ENCODE results near the gene OR1D2.

OR1D2 gene

DNA sequence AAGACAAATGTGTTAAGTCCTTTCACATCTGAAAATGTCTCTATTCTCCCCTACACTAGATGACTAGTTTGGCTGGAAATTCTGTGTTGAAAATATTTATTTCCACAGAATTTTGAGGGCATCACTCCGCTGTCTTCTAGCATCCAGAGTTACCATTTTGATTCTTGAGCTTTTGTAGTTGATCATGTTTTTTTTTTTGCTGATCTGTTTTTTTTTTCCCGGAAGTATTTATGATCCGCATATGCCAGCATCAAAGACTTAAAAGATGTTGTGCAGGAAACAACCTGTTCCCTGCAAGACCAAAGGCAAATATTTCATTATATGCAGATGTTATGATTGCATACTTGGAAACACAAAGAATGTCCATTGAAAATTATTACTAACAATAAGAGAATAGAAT is 57.5 kb downstream of the OR1D2 start:
- WGBS (ENCODE audit: insufficient coverage, insufficient read length) = no CpG with 5 or more reads among the region's 3 CpGs
- no peaks in the 10 kb centered on the region; the same call in 1 of the 2 replicates for H3K9me3 ChIP-seq (ENCODE audit: control insufficient read depth, insufficient read depth, low read length)
- no peak overlapping the region for H3K4me3 ChIP-seq (ENCODE audit: low read length)
- DNase-seq (ENCODE audit: low read depth, low spot score) = no peak
- no peaks in the 10 kb centered on the region for H3K27me3 ChIP-seq (ENCODE audit: control insufficient read depth, insufficient read depth, low read length)
- no peak overlapping the region for H3K27ac ChIP-seq (ENCODE audit: low read length)
- no peaks in the 10 kb centered on the region for H3K4me1 ChIP-seq (ENCODE audit: control insufficient read depth, insufficient read depth, low read length)
- H3K36me3 ChIP-seq (ENCODE audit: control insufficient read depth, insufficient read depth, low read length) = no peaks in the 10 kb centered on the region

DNA sequence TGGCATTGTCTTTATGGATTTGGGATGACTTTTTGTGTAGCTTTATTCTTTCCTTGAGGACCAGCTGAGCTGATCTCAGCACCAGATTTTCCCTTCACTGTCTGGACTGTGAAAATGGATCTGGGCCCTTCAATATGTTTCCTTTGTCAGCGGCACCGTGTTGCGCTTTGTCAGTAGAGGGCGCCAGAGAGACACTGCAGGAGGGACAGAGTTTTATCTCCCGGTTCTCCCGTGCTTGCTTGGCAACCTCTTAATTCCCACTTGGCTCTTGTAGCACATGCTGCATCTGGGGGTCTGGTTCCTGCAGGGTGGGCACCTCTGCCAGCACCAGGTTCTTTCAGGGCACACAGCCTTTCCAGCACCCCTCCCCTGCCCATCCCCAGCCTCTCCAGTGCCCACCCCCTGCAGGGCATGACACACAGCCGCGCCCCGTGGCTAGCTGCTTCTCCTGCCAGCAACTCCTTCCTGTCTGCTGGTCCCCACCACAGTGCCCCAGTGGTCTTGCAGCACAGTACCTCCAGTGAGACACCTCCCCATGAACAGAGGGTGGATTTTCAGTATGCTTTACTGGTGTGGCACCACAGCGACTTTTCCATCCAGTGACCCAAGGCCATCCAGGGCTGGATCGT is 60.4 kb downstream of the OR1D2 start:
- Histone ChIP-seq H3K4me1 (ENCODE audit: control insufficient read depth, insufficient read depth, low read length) (no peaks in the 10 kb centered on the region), H3K27ac (ENCODE audit: low read length) (no peak overlapping the region), H3K9me3 (ENCODE audit: control insufficient read depth, insufficient read depth, low read length) (no peaks in the 10 kb centered on the region; the same call in 1 of the 2 replicates), H3K36me3 (ENCODE audit: control insufficient read depth, insufficient read depth, low read length) (no peaks in the 10 kb centered on the region), H3K27me3 (ENCODE audit: control insufficient read depth, insufficient read depth, low read length) (no peaks in the 10 kb centered on the region), H3K4me3 (ENCODE audit: low read length) (no peak overlapping the region)
- DNase-seq (ENCODE audit: low read depth, low spot score) = no peak
- WGBS (ENCODE audit: insufficient coverage, insufficient read length) = no CpG with 5 or more reads among the region's 11 CpGs

DNA sequence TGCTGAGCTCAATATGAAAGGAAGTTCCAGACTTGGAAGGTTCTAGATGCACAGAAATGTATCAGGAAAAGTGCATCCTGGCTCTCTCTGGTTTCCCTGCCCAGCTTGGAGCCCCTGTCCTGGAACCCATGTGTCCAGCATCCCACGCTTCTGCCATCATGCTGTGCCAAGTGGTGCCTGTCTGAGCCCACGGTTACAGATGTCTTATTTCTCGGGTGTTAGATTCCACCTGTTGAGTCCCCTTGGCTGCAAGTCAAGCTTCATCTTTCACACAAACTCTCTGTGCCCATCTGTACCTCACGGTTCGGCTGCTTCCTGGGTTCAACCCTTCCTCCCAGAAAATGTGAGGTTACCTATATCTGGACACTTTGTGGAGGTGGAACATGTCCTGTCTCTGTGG is 63.3 kb downstream of the OR1D2 start:
- H3K4me1 ChIP-seq (ENCODE audit: control insufficient read depth, insufficient read depth, low read length) = no peaks in the 10 kb centered on the region
- DNase-seq (ENCODE audit: low read depth, low spot score) = no peak
- WGBS (ENCODE audit: insufficient coverage, insufficient read length) = no CpG with 5 or more reads among the region's 5 CpGs
- H3K27ac ChIP-seq (ENCODE audit: low read length) = no peak overlapping the region
- H3K36me3 ChIP-seq (ENCODE audit: control insufficient read depth, insufficient read depth, low read length) = no peaks in the 10 kb centered on the region
- H3K27me3 ChIP-seq (ENCODE audit: control insufficient read depth, insufficient read depth, low read length) = no peaks in the 10 kb centered on the region
- no peaks in the 10 kb centered on the region; the same call in 1 of the 2 replicates for H3K9me3 ChIP-seq (ENCODE audit: control insufficient read depth, insufficient read depth, low read length)
- H3K4me3 ChIP-seq (ENCODE audit: low read length) = no peak overlapping the region

- DNase-seq (ENCODE audit: low read depth, low spot score) = no peak
- Histone ChIP-seq H3K4me1 (ENCODE audit: control insufficient read depth, insufficient read depth, low read length) (no peaks in the 10 kb centered on the region), H3K4me3 (ENCODE audit: low read length) (no peak overlapping the region), H3K27ac (ENCODE audit: low read length) (no peak overlapping the region), H3K9me3 (ENCODE audit: control insufficient read depth, insufficient read depth, low read length) (no peaks in the 10 kb centered on the region; the same call in 1 of the 2 replicates), H3K27me3 (ENCODE audit: control insufficient read depth, insufficient read depth, low read length) (no peaks in the 10 kb centered on the region), H3K36me3 (ENCODE audit: control insufficient read depth, insufficient read depth, low read length) (no peaks in the 10 kb centered on the region)
- WGBS (ENCODE audit: insufficient coverage, insufficient read length) = no CpG with 5 or more reads among the region's 6 CpGs
Observed at GRCh38 chr17:3039736-3040135, 64.5 kb downstream of the OR1D2 start.

DNA sequence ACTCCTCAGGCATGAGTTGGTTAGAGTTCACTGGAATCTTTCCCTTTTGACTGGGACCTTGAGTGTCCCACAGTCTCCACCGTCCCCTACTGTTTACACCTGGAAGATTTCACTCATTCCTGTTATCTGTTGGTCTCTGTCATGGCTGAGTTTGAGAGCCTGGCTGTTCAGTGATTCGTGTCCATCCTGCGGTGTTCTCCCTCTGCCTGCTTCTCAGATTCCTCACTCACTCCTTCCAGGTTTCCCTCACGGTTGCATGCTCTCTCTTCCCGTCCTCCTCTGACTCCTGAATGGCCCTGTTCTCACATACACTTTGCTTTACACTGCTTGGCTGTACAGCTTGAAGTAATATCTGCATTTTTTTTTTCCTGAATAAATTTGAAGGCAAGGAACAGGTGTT is 65.3 kb downstream of the OR1D2 start:
- Histone ChIP-seq H3K36me3 (ENCODE audit: control insufficient read depth, insufficient read depth, low read length) (no peaks in the 10 kb centered on the region), H3K4me1 (ENCODE audit: control insufficient read depth, insufficient read depth, low read length) (no peaks in the 10 kb centered on the region), H3K27me3 (ENCODE audit: control insufficient read depth, insufficient read depth, low read length) (no peaks in the 10 kb centered on the region), H3K27ac (ENCODE audit: low read length) (no peak overlapping the region), H3K9me3 (ENCODE audit: control insufficient read depth, insufficient read depth, low read length) (no peaks in the 10 kb centered on the region), H3K4me3 (ENCODE audit: low read length) (no peak overlapping the region)
- WGBS (ENCODE audit: insufficient coverage, insufficient read length) = no CpG with 5 or more reads among the region's 5 CpGs
- no peak for DNase-seq (ENCODE audit: low read depth, low spot score)
